ENCODE data around the gene CRLF3. TPM values are rescaled to one million over a fixed set of nuclear protein-coding genes. Genes with fewer than 3 reads are reported as not detected.
"Not testable (repeated sequence)": the region's sequence is repeated elsewhere in the genome, so short reads cannot be mapped to it uniquely, and the experiment has no call there.

The CRLF3 gene
- total and polyA plus RNA-seq, 2 of the 4 experiments (the other 2 are of a cell fraction): 6.1 to 15.2 TPM

- H3K4me1 ChIP-seq (ENCODE audit: control insufficient read depth, insufficient read depth, low read length); H2BK20ac ChIP-seq (ENCODE audit: low read depth, low read length); H3K4me3 ChIP-seq (ENCODE audit: insufficient read depth, low read depth, low read length); H3K9ac ChIP-seq (ENCODE audit: low read depth, low read length); H3K27me3 ChIP-seq (ENCODE audit: control insufficient read depth, insufficient read depth, low read length); intact Hi-C loops (cut with micrococcal nuclease); H3K27ac ChIP-seq (ENCODE audit: insufficient read depth, low read length); CTCF ChIA-PET; H3K56ac ChIP-seq (ENCODE audit: extremely low read depth, insufficient read depth, low read length); H2AK9ac ChIP-seq (replicated peaks; ENCODE audit: low read depth, low read length, poor library complexity); H2BK5ac ChIP-seq (ENCODE audit: low read depth, low read length, poor library complexity, severe bottlenecking); H3K4me2 ChIP-seq (ENCODE audit: low read depth, low read length); H3K4ac ChIP-seq (ENCODE audit: low read depth, low read length); H2BK15ac ChIP-seq (ENCODE audit: low read depth, low read length); H3K18ac ChIP-seq (ENCODE audit: low read depth, low read length); H3K36me3 ChIP-seq (ENCODE audit: control insufficient read depth, insufficient read depth, low read length); H2AFZ ChIP-seq (replicated peaks; ENCODE audit: low read length, poor library complexity); DNase-seq; H4K5ac ChIP-seq (ENCODE audit: low read depth, low read length); H2AK5ac ChIP-seq (ENCODE audit: low read depth, low read length); H3K14ac ChIP-seq (replicated peaks; ENCODE audit: low read depth, low read length); dilution Hi-C loops (cut with HindIII; ENCODE audit: low sequenced_read_pairs, unreplicated experiment); H4K8ac ChIP-seq (ENCODE audit: low read depth in 2 of 2, low read length in 2 of 2); BruUV-seq (replicated peaks); H4K91ac ChIP-seq (ENCODE audit: insufficient read depth, low read depth, low read length); H3K9me1 ChIP-seq (ENCODE audit: insufficient read depth, low read length); H3K23ac ChIP-seq (ENCODE audit: low read depth, low read length); in situ Hi-C loops (cut with MboI; ENCODE audit: low sequenced_read_pairs); H3K9me3 ChIP-seq (ENCODE audit: control insufficient read depth, insufficient read depth, low read length); ATAC-seq (ENCODE audit: low read depth); H2BK120ac ChIP-seq (ENCODE audit: low read depth, low read length): not testable (repeated sequence)
- WGBS, 2 experiments (ENCODE audit: extremely low coverage in 2 of 2, insufficient read length in 1 of 2): 96% methylated on average over 5 of the region's 14 CpGs; no CpG with 5 or more reads in 1 of the 2 experiments
- peaks cover 26% of the 10 kb centered on the region for H4K20me1 ChIP-seq (ENCODE audit: insufficient read depth, low read length)
- peaks cover 0 to 25% of the 10 kb centered on the region in 2 experiments; a peak in 3 of 4 replicates for H3K79me1 ChIP-seq (ENCODE audit: low read depth in 1 of 2, low read length in 2 of 2)
- POLR2A ChIA-PET (ENCODE audit: unreplicated experiment): interaction anchor here (0.6 kb wide), 1 partner anchor 560 kb away, joined by 3 read pairs; no protein-coding TSS in a partner anchor
These were observed 90.3 kb downstream of the CRLF3 start for GRCh38 chr17:30734153-30734552.

Small RNA genes lying within 50 kb of the gene (microRNA-seq; reads per million reads assigned to microRNA genes)
- not detected for gene RNU6-298P (ENCODE audit: insufficient read depth, insufficient read length)

Small RNA genes lying within 50 kb of the gene (small RNA-seq; reads per million reads assigned to genes)
- 0 reads per million in 5 experiments for gene RNU6-298P

Other genes starting within 250 kb of the CRLF3 start
- gene ATAD5, start 7.3 kb upstream of the CRLF3 start, total RNA-seq (2012; rRNA removed): 1.3 and 2.8 TPM in 2 replicates
- gene ATAD5, start 7.3 kb upstream of the CRLF3 start, polyA plus RNA-seq (2012; rRNA removed): 0.93 and 1.0 TPM in 2 replicates
- gene TEFM, start 81.5 kb upstream of the CRLF3 start, total RNA-seq (2012; rRNA removed): 13.8 and 17.8 TPM in 2 replicates
- gene TEFM, start 81.5 kb upstream of the CRLF3 start, polyA plus RNA-seq (2012; rRNA removed): 4.8 and 7.9 TPM in 2 replicates
- gene ADAP2, start 97.3 kb upstream of the CRLF3 start, total RNA-seq (2012; rRNA removed): 0.90 and 1.1 TPM in 2 replicates
- gene ADAP2, start 97.3 kb upstream of the CRLF3 start, polyA plus RNA-seq (2012; rRNA removed): 0.90 and 1.2 TPM in 2 replicates
- 5.3 and 5.9 TPM in 2 replicates for gene RNF135, start 146.3 kb upstream of the CRLF3 start, total RNA-seq (2012; rRNA removed)
- 8.6 and 9.0 TPM in 2 replicates for gene RNF135, start 146.3 kb upstream of the CRLF3 start, polyA plus RNA-seq (2012; rRNA removed)

Data from IMR-90 (cell line).